Measurements from ENCODE around the gene BCKDHB. TPM values are rescaled to one million over a fixed set of nuclear protein-coding genes. Genes with fewer than 3 reads are reported as not detected.

The BCKDHB gene
- polyA plus RNA-seq, 2 of the 4 experiments (the other 2 are of a cell fraction), result 7.7 to 15.0 TPM

DNA sequence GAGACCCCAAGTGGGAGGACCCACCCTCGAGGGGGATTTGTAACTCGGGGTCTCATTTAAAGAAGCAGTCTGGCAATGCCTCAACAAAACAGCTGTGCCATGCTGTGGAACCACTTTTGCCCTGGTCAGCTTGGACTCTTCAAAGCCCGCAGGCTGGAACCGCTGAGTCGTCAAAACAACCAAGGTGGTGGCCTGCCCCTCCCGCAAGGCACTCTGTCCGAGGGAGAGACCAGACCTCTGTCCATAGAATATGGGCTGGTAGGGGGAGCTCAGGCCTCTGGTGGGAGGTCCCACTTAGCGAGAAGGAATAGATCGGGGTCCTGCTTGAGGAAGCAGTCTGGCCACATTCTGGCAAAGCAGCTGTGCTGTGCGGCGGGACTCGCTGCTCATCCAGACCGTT lies 208.1 kb downstream of the BCKDHB start:
- FAIRE-seq (no peak), DNase-seq (ENCODE audit: low read depth in 1 of 2, low spot score in 1 of 2) (no peak), ATAC-seq (no peak)
- 62% methylated on average over 10 of the region's 13 CpGs for WGBS (ENCODE audit: missing lambda C conversion rate)
- Histone ChIP-seq H3K9me3 (no peaks in the 10 kb centered on the region), H3K4me3 (no peak overlapping the region), H3K4me1 (no peaks in the 10 kb centered on the region), H3K4me2 (no peak overlapping the region), H3K27ac (no peak overlapping the region)
- CTCF ChIA-PET, result interaction anchor here (0.5 kb wide), 1 partner anchor 78 kb away, joined by 3 read pairs; no protein-coding TSS in a partner anchor
- POLR2A ChIA-PET, result no interaction called here
- TF ChIP-seq, protein P1, sequence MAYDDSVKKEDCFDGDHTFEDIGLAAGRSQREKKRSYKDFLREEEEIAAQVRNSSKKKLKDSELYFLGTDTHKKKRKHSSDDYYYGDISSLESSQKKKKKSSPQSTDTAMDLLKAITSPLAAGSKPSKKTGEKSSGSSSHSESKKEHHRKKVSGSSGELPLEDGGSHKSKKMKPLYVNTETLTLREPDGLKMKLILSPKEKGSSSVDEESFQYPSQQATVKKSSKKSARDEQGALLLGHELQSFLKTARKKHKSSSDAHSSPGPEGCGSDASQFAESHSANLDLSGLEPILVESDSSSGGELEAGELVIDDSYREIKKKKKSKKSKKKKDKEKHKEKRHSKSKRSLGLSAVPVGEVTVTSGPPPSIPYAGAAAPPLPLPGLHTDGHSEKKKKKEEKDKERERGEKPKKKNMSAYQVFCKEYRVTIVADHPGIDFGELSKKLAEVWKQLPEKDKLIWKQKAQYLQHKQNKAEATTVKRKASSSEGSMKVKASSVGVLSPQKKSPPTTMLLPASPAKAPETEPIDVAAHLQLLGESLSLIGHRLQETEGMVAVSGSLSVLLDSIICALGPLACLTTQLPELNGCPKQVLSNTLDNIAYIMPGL (CRISPR knock-in tag; IDR thresholded peaks at IDR 0.05; ENCODE audit: borderline replicate concordance), result no peak
- TF ChIP-seq MAFK (IDR thresholded peaks at IDR 0.05; ENCODE audit: partially characterized antibody), result peak; percentile 86

DNA sequence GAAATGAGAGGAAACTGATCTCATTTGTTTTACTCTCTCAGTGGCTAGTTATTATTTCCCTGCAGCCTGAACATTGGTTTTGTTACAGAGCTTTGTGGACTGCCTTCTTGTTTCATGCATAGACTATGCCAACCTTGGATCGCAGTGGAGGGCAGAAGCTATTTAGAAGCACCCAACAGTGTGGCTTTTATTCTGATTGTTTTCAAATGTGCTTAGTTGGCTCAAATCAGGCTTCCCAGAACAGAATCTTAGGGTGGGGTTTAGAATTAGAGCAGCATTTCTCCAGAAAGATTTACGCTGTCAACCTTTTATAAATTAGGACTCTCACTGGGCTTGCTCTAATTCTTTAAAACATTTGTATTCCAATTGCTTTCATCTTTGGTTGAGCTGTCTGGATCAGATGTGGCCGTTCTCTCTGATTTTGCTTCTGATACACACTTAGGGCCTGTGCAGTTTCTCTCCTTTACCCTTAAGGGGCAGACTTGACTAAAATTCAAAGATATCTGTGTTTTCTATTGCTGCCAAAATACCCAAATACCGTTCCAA lies 210.3 kb downstream of the BCKDHB start:
- H3K4me3 ChIP-seq, result no peak overlapping the region
- 78% methylated on average over 4 of the region's 4 CpGs for WGBS (ENCODE audit: missing lambda C conversion rate)
- H3K9me3 ChIP-seq, result no peaks in the 10 kb centered on the region
- POLR2A ChIA-PET, result no interaction called here
- H3K4me1 ChIP-seq, result no peaks in the 10 kb centered on the region
- DNase-seq (ENCODE audit: low read depth in 1 of 2, low spot score in 1 of 2), result no peak
- no peak for ATAC-seq
- TF ChIP-seq CEBPB (IDR thresholded peaks at IDR 0.05) (no peak), HDAC2 (IDR thresholded peaks at IDR 0.05) (no peak), NR3C1 (IDR thresholded peaks at IDR 0.05) (no peak)
- TF ChIP-seq, protein P2, sequence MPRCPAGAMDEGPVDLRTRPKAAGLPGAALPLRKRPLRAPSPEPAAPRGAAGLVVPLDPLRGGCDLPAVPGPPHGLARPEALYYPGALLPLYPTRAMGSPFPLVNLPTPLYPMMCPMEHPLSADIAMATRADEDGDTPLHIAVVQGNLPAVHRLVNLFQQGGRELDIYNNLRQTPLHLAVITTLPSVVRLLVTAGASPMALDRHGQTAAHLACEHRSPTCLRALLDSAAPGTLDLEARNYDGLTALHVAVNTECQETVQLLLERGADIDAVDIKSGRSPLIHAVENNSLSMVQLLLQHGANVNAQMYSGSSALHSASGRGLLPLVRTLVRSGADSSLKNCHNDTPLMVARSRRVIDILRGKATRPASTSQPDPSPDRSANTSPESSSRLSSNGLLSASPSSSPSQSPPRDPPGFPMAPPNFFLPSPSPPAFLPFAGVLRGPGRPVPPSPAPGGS (IDR thresholded peaks at IDR 0.05), result no peak
- H3K27ac ChIP-seq, result no peak overlapping the region
- CTCF ChIA-PET, result no interaction called here
- no peak overlapping the region for H3K4me2 ChIP-seq
- no peak for FAIRE-seq

DNA sequence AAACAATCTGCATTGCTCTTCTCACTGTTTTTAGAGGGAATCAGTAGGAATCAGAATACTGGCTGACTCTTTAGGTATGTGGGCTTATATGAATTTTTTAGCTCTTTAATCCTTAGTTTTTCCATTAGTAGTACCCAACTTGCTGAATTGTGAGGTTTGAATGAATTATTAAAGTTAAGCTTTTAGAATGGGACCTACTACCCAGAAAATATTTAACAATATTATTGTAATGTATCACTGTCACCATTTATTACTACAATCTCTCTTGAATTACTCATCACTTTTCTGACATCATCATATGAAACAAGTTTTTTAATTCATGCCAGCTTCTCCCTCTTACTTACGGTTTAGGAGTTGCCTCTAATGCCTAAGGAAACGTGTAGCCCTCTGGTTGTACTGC lies 212.7 kb downstream of the BCKDHB start:
- ChIA-PET POLR2A (no interaction called here), CTCF (no interaction called here)
- TF ChIP-seq SMC3 (IDR thresholded peaks at IDR 0.05), result no peak
- TF ChIP-seq, protein P3, sequence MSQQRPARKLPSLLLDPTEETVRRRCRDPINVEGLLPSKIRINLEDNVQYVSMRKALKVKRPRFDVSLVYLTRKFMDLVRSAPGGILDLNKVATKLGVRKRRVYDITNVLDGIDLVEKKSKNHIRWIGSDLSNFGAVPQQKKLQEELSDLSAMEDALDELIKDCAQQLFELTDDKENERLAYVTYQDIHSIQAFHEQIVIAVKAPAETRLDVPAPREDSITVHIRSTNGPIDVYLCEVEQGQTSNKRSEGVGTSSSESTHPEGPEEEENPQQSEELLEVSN (IDR thresholded peaks at IDR 0.05; ENCODE audit: borderline replicate concordance, low read depth), result no peak
- TF ChIP-seq CBX8 (IDR thresholded peaks at IDR 0.05), result no peak
- TF ChIP-seq, protein P4, sequence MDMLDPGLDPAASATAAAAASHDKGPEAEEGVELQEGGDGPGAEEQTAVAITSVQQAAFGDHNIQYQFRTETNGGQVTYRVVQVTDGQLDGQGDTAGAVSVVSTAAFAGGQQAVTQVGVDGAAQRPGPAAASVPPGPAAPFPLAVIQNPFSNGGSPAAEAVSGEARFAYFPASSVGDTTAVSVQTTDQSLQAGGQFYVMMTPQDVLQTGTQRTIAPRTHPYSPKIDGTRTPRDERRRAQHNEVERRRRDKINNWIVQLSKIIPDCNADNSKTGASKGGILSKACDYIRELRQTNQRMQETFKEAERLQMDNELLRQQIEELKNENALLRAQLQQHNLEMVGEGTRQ (IDR thresholded peaks at IDR 0.05), result no peak
- TF ChIP-seq RCOR1 (IDR thresholded peaks at IDR 0.05; ENCODE audit: low read depth, low read length), result no peak
- TF ChIP-seq, protein P5, sequence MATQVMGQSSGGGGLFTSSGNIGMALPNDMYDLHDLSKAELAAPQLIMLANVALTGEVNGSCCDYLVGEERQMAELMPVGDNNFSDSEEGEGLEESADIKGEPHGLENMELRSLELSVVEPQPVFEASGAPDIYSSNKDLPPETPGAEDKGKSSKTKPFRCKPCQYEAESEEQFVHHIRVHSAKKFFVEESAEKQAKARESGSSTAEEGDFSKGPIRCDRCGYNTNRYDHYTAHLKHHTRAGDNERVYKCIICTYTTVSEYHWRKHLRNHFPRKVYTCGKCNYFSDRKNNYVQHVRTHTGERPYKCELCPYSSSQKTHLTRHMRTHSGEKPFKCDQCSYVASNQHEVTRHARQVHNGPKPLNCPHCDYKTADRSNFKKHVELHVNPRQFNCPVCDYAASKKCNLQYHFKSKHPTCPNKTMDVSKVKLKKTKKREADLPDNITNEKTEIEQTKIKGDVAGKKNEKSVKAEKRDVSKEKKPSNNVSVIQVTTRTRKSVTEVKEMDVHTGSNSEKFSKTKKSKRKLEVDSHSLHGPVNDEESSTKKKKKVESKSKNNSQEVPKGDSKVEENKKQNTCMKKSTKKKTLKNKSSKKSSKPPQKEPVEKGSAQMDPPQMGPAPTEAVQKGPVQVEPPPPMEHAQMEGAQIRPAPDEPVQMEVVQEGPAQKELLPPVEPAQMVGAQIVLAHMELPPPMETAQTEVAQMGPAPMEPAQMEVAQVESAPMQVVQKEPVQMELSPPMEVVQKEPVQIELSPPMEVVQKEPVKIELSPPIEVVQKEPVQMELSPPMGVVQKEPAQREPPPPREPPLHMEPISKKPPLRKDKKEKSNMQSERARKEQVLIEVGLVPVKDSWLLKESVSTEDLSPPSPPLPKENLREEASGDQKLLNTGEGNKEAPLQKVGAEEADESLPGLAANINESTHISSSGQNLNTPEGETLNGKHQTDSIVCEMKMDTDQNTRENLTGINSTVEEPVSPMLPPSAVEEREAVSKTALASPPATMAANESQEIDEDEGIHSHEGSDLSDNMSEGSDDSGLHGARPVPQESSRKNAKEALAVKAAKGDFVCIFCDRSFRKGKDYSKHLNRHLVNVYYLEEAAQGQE (IDR thresholded peaks at IDR 0.05), result no peak
- no peak for TF ChIP-seq SREBF2 (IDR thresholded peaks at IDR 0.05)
- TF ChIP-seq ZFP36 (IDR thresholded peaks at IDR 0.05; ENCODE audit: borderline replicate concordance, partially characterized antibody), result no peak
- no peak for TF ChIP-seq KDM1A (IDR thresholded peaks at IDR 0.05; ENCODE audit: low read depth)
- TF ChIP-seq HOXA7 (CRISPR knock-in tag; IDR thresholded peaks at IDR 0.05), result no peak
- TF ChIP-seq CHD4 (IDR thresholded peaks at IDR 0.05; ENCODE audit: borderline replicate concordance), result no peak
- no peak for TF ChIP-seq TP53 (CRISPR knock-in tag; IDR thresholded peaks at IDR 0.05)
- no peak for TF ChIP-seq JUN (IDR thresholded peaks at IDR 0.05)
- no peak for TF ChIP-seq EHF (CRISPR knock-in tag; IDR thresholded peaks at IDR 0.05)
- no peak for TF ChIP-seq HOXB13 (CRISPR knock-in tag; IDR thresholded peaks at IDR 0.05; ENCODE audit: low read depth)
- ATAC-seq (no peak), DNase-seq (ENCODE audit: low read depth in 1 of 2, low spot score in 1 of 2) (no peak), FAIRE-seq (no peak)
- Histone ChIP-seq H3K9me3 (no peaks in the 10 kb centered on the region), H3K27ac (no peak overlapping the region), H3K4me2 (no peak overlapping the region), H3K4me1 (no peaks in the 10 kb centered on the region), H3K4me3 (no peak overlapping the region)
- 46% methylated on average over 2 of the region's 2 CpGs for WGBS (ENCODE audit: missing lambda C conversion rate)

All from A549 (cell line).